Activated CD4-positive, alpha-beta memory T cell treated with anti-CD3 and anti-CD28 coated beads for 36 hours (primary cell): ENCODE results near the gene LIPG. TPM values are rescaled to one million over a fixed set of nuclear protein-coding genes. Genes with fewer than 3 reads are reported as not detected.

Source experiments
- CTCF ChIA-PET: fragments of 350-600 bp; sonication (Branson Sonifier 250); formaldehyde crosslinking; loops from one replicate; lab custom pipeline; 2021; ENCODE audit warnings: antibody characterized with exemption, inconsistent platforms; lab: Charles Lee
- POLR2A ChIA-PET: fragments of 350-600 bp; sonication (Branson Sonifier 250); formaldehyde crosslinking; loops from one replicate; lab custom pipeline; 2021; ENCODE audit warnings: antibody characterized with exemption; lab: Charles Lee
- DNase-seq: peaks from one replicate; pipeline ENCODE4 v3.0.0-alpha.2; 2020
- H3K27ac Mint-ChIP-seq: one replicate; pipeline ENCODE4 v1.8.0; 2021; ENCODE audit warnings: mixed read lengths
- H3K27me3 Mint-ChIP-seq: one replicate; pipeline ENCODE4 v1.8.0; 2021; ENCODE audit warnings: mixed read lengths
- H3K36me3 Mint-ChIP-seq: one replicate; pipeline ENCODE4 v1.8.0; 2021; ENCODE audit warnings: mixed read lengths
- H3K4me1 Mint-ChIP-seq: one replicate; pipeline ENCODE4 v1.8.0; 2021; ENCODE audit warnings: low read depth, mixed read lengths
- H3K4me3 Mint-ChIP-seq: one replicate; pipeline ENCODE4 v1.8.0; 2021; ENCODE audit warnings: mild to moderate bottlenecking, mixed read lengths
- H3K9me3 Mint-ChIP-seq: one replicate; pipeline ENCODE4 v1.8.0; 2021; ENCODE audit warnings: mixed read lengths
- intact Hi-C: fragments of 100-400 bp; cut with micrococcal nuclease; formaldehyde crosslinking; loops from one replicate; pipeline ENCODE4 v1.15.1; 2023
- total RNA-seq, 2 experiments: library from RNA; stranded (reverse); gene quantifications; one replicate each; pipeline ENCODE4 v1.2.3, GENCODE V29; 2021

LIPG gene
- total RNA-seq, 2 experiments from 2014 or later: 0.17 to 0.50 TPM

GRCh38 chr18:49638891-49639557, 77.2 kb downstream of the LIPG start:
- POLR2A ChIA-PET: no interaction called here
- no peak for DNase-seq
- no peaks in the 10 kb centered on the region for H3K9me3 Mint-ChIP-seq
- H3K36me3 Mint-ChIP-seq: no peaks in the 10 kb centered on the region
- CTCF ChIA-PET: no interaction called here
- no peaks in the 10 kb centered on the region for H3K4me1 Mint-ChIP-seq
- H3K27me3 Mint-ChIP-seq: peaks cover 9% of the 10 kb centered on the region
- intact Hi-C loops: no loop called here
- H3K4me3 Mint-ChIP-seq: no peak overlapping the region
- no peak overlapping the region for H3K27ac Mint-ChIP-seq

- Mint-ChIP-seq H3K9me3 (no peaks in the 10 kb centered on the region), H3K4me1 (no peaks in the 10 kb centered on the region), H3K27ac (no peak overlapping the region), H3K27me3 (peaks cover 9% of the 10 kb centered on the region), H3K4me3 (no peak overlapping the region), H3K36me3 (no peaks in the 10 kb centered on the region)
- POLR2A ChIA-PET: no interaction called here
- CTCF ChIA-PET: no interaction called here
- no peak for DNase-seq
- intact Hi-C loops: no loop called here
Observed at GRCh38 chr18:49639643-49640391, 78.0 kb downstream of the LIPG start.

- DNase-seq: no peak
- POLR2A ChIA-PET: no interaction called here
- H3K4me3 Mint-ChIP-seq: no peak overlapping the region
- no peaks in the 10 kb centered on the region for H3K9me3 Mint-ChIP-seq
- H3K4me1 Mint-ChIP-seq: no peaks in the 10 kb centered on the region
- CTCF ChIA-PET: no interaction called here
- H3K27me3 Mint-ChIP-seq: peaks cover 9% of the 10 kb centered on the region
- H3K36me3 Mint-ChIP-seq: no peaks in the 10 kb centered on the region
- H3K27ac Mint-ChIP-seq: no peak overlapping the region
- intact Hi-C loops: no loop called here
Observed at GRCh38 chr18:49640741-49641140, 78.9 kb downstream of the LIPG start.

- Mint-ChIP-seq H3K9me3 (no peaks in the 10 kb centered on the region), H3K36me3 (no peaks in the 10 kb centered on the region), H3K27me3 (peaks cover 7% of the 10 kb centered on the region), H3K4me3 (no peak overlapping the region), H3K27ac (no peak overlapping the region), H3K4me1 (no peaks in the 10 kb centered on the region)
- intact Hi-C loops: no loop called here
- ChIA-PET CTCF (no interaction called here), POLR2A (no interaction called here)
- DNase-seq: no peak
Observed at GRCh38 chr18:49645196-49645595, 83.3 kb downstream of the LIPG start.

GRCh38 chr18:49645841-49646351, 84.0 kb downstream of the LIPG start:
- no peak for DNase-seq
- CTCF ChIA-PET: no interaction called here
- H3K27ac Mint-ChIP-seq: no peak overlapping the region
- no peak overlapping the region for H3K4me3 Mint-ChIP-seq
- H3K27me3 Mint-ChIP-seq: peaks cover 7% of the 10 kb centered on the region
- intact Hi-C loops: no loop called here
- H3K9me3 Mint-ChIP-seq: no peaks in the 10 kb centered on the region
- no peaks in the 10 kb centered on the region for H3K4me1 Mint-ChIP-seq
- POLR2A ChIA-PET: no interaction called here
- H3K36me3 Mint-ChIP-seq: no peaks in the 10 kb centered on the region

GRCh38 chr18:49646873-49647272, 85.0 kb downstream of the LIPG start:
- intact Hi-C loops: no loop called here
- H3K4me3 Mint-ChIP-seq: no peak overlapping the region
- no peaks in the 10 kb centered on the region for H3K36me3 Mint-ChIP-seq
- H3K27me3 Mint-ChIP-seq: peaks cover 3% of the 10 kb centered on the region
- ChIA-PET POLR2A (no interaction called here), CTCF (interaction anchor here (1.1 to 1.9 kb wide), 2 partner anchors 136 to 212 kb away, joined by 4 to 5 read pairs; no protein-coding TSS in a partner anchor)
- H3K4me1 Mint-ChIP-seq: no peaks in the 10 kb centered on the region
- no peak for DNase-seq
- no peaks in the 10 kb centered on the region for H3K9me3 Mint-ChIP-seq
- no peak overlapping the region for H3K27ac Mint-ChIP-seq

- Mint-ChIP-seq H3K27ac (no peak overlapping the region), H3K9me3 (no peaks in the 10 kb centered on the region), H3K27me3 (peaks cover 3% of the 10 kb centered on the region), H3K4me1 (no peaks in the 10 kb centered on the region), H3K36me3 (no peaks in the 10 kb centered on the region), H3K4me3 (no peak overlapping the region)
- POLR2A ChIA-PET: no interaction called here
- CTCF ChIA-PET: interaction anchor here (1.1 to 1.9 kb wide), 2 partner anchors 137 to 211 kb away, joined by 4 to 5 read pairs; no protein-coding TSS in a partner anchor
- intact Hi-C loops: no loop called here
- no peak for DNase-seq
Observed at GRCh38 chr18:49647496-49648168, 85.8 kb downstream of the LIPG start.

- H3K4me1 Mint-ChIP-seq: no peaks in the 10 kb centered on the region
- peaks cover 3% of the 10 kb centered on the region for H3K27me3 Mint-ChIP-seq
- ChIA-PET CTCF (interaction anchor here (1.9 kb wide), 1 partner anchor 210 kb away, joined by 5 read pairs; no protein-coding TSS in a partner anchor), POLR2A (no interaction called here)
- no peak overlapping the region for H3K4me3 Mint-ChIP-seq
- intact Hi-C loops: no loop called here
- H3K36me3 Mint-ChIP-seq: no peaks in the 10 kb centered on the region
- no peak overlapping the region for H3K27ac Mint-ChIP-seq
- H3K9me3 Mint-ChIP-seq: no peaks in the 10 kb centered on the region
- no peak for DNase-seq
Observed at GRCh38 chr18:49648326-49648725, 86.5 kb downstream of the LIPG start.

Other genes with a start within 250 kb of the LIPG start
- 10 to 100 TPM; 55.3 to 55.4 TPM for gene DYM, start 101.4 kb upstream of the LIPG start, total RNA-seq
- 10 to 100 TPM; 26.5 to 27.5 TPM for gene C18orf32, start 74.8 kb upstream of the LIPG start, total RNA-seq
- gene RPL17, start 69.6 kb upstream of the LIPG start, total RNA-seq: 1,000 to 10,000 TPM; 2,582 TPM